Measurements from ENCODE around the gene GSTO1.

GSTO1 gene

GRCh38 chr10:104303594-104304355 lies 49.1 kb downstream of the GSTO1 start:
- no peak for DNase-seq (ENCODE audit: low read depth in 2 of 2)

DNA sequence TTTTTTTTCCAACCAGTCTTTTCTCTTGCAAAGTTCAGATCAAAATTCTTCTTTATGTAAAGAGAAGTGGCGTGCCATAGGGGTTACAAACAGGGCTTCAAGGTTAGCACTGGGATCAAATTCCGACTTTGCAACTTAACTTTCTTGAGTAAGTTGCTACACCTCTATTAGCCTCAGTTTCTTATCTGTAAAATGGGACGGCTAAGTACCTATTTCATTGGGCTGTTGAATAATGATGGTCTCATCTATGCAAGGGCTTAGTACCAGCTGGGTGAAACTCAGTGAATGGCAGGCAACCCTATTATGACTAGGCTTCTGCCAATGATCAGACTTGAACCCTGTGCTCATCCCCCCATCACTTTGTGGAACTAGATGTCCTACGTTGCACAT lies 49.7 kb downstream of the GSTO1 start:
- DNase-seq (ENCODE audit: low read depth in 2 of 2) = no peak

GRCh38 chr10:104304927-104305326 lies 50.2 kb downstream of the GSTO1 start:
- no peak for DNase-seq (ENCODE audit: low read depth in 2 of 2)

DNA sequence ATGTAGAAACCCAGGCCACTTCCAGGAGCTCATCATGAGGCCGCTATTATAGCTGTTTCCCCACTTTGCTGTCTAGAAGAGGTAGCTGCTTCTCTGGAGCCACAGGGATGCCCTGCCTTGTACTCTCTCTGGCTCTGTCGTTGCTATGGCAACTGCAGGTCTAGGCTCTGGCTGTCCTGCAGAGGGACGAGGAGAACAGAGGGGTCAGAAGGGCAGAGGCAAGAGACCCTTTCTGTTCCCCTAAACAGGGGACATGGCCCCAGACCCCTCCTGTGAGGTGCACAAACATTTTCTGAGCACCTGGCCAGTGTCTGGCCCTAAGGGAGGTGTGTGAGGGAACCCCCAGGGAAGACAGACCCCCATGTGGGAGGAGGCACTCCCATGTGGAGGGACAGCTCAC lies 52.2 kb downstream of the GSTO1 start:
- no peak for DNase-seq (ENCODE audit: low read depth in 2 of 2)

- DNase-seq (ENCODE audit: low read depth in 2 of 2) = no peak
These were observed 53.1 kb downstream of the GSTO1 start for GRCh38 chr10:104307576-104308438.

DNA sequence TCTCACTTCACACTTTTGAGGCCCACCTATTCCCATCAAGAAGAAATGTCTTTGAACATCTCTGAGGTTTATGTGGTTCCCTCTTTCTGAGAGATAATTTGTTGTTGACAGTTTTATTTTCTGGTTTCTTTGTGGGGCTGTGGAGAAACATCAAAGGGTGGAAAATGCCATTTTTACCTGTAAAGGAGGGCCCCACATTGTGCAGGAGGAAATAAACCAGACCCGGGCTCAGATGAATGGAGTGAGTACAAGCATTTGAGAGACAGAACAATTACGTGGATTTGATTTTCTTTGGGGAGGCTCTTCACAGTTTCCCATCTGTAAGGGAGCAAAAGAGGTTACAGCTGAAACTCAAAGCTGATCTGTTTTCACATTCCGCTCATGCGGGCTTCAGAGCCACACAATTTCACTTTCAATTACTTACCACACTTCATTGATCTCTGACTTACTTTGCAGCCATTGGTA lies 53.8 kb downstream of the GSTO1 start:
- no peak for DNase-seq (ENCODE audit: low read depth in 2 of 2)

- no peak for DNase-seq (ENCODE audit: low read depth in 2 of 2)
These were observed 55.6 kb downstream of the GSTO1 start for GRCh38 chr10:104309980-104310978.

GRCh38 chr10:104311184-104311720 lies 56.6 kb downstream of the GSTO1 start:
- DNase-seq (ENCODE audit: low read depth in 2 of 2) = no peak

- no peak for DNase-seq (ENCODE audit: low read depth in 2 of 2)
These were observed 60.1 kb downstream of the GSTO1 start for GRCh38 chr10:104314591-104315485.

DNA sequence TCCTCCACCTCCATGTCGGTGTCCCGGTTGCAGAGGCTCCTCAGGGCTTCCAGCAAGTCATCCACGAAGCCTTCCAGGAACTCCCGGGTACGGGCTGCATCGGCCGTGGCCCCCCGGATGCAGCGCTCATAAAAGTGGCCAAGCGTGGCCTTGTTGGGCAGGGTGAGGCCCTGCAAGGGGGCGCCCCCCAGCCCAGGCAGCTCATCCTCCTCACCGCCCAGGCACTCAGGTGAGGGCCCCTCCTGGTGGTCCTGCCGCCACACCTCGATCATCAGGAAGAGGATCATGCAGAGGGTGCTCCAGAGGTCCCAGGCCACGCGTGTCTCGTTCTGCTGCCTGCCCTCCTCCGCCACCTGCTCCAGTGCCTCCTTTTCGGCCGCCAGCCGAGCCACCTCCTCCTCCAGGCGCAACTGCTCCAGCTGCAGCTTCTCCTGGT lies 60.8 kb downstream of the GSTO1 start:
- no peak for DNase-seq (ENCODE audit: low read depth in 2 of 2)

- DNase-seq (ENCODE audit: low read depth in 2 of 2) = no peak
These were observed 61.8 kb downstream of the GSTO1 start for GRCh38 chr10:104316321-104317099.

Data from stimulated activated CD4-positive, alpha-beta T cell treated with anti-CD3 and anti-CD28 coated beads, Interleukin-15, amount 100 ng/mL, for 48 hours (primary cell).